Measurements from ENCODE around the gene LYZL4. TPM values are rescaled to one million over a fixed set of nuclear protein-coding genes. Genes with fewer than 3 reads are reported as not detected.

The LYZL4 gene
- total RNA-seq, 6 experiments from 2014 or later = not detected

DNA sequence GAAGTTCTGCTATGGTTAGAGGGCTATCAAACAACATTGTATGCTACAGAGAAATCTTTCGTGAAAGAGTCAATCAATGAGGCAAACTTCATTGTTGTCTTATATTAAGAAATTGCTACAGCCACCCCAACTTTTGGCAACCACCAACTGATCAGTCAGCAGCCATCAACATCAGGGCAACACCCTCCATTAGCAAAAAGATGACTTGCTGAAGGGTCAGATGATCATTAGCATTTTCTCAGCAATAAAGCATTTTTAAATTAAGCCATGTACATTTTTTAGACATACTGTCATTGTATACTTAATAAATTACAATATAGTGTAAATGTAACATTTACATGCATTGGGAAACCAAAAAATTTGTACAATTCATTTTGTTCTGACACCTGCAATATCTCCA is 53.1 kb downstream of the LYZL4 start:
- H3K27ac ChIP-seq = no peak overlapping the region
- no peak for TF ChIP-seq POLR2A (IDR thresholded peaks at IDR 0.05)
- TF ChIP-seq, protein P1, sequence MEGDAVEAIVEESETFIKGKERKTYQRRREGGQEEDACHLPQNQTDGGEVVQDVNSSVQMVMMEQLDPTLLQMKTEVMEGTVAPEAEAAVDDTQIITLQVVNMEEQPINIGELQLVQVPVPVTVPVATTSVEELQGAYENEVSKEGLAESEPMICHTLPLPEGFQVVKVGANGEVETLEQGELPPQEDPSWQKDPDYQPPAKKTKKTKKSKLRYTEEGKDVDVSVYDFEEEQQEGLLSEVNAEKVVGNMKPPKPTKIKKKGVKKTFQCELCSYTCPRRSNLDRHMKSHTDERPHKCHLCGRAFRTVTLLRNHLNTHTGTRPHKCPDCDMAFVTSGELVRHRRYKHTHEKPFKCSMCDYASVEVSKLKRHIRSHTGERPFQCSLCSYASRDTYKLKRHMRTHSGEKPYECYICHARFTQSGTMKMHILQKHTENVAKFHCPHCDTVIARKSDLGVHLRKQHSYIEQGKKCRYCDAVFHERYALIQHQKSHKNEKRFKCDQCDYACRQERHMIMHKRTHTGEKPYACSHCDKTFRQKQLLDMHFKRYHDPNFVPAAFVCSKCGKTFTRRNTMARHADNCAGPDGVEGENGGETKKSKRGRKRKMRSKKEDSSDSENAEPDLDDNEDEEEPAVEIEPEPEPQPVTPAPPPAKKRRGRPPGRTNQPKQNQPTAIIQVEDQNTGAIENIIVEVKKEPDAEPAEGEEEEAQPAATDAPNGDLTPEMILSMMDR (IDR thresholded peaks at IDR 0.05) = no peak
- no peaks in the 10 kb centered on the region for H3K36me3 ChIP-seq
- no peaks in the 10 kb centered on the region for H3K27me3 ChIP-seq
- no peaks in the 10 kb centered on the region for H3K4me1 ChIP-seq
- H3K4me3 ChIP-seq = no peak overlapping the region
- intact Hi-C loops (cut with DNase I) = no loop called here
- 38% methylated on average over 1 of the region's 1 CpG for WGBS (ENCODE audit: insufficient coverage, low coverage, low lambda C conversion rate, missing lambda C conversion rate)
- ATAC-seq = no peak
- DNase-seq = no peak
- no peaks in the 10 kb centered on the region for H3K9me3 ChIP-seq

DNA sequence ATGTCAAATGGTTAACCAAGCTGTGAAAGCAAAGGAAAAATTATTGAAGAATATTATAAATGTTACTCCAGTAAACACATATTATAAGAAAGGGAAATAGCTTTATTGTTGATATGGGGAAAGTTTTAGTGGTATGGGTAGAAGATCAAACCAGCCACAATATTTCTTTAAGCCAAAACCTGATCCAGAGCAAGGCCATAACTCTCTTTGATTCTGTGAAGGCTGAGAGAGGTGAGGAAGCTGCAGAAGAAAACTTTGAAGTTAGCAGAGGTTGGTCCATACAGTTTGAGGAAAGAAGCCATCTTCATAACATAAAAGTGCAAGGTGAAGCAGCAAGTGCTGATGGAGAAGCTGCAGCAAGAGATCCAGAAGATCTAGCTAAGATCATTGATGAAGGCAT is 54.8 kb downstream of the LYZL4 start:
- no peaks in the 10 kb centered on the region for H3K4me1 ChIP-seq
- no peak overlapping the region for H3K4me3 ChIP-seq
- no peaks in the 10 kb centered on the region for H3K9me3 ChIP-seq
- no peaks in the 10 kb centered on the region for H3K27me3 ChIP-seq
- ATAC-seq = no peak
- intact Hi-C loops (cut with DNase I) = no loop called here
- no peak for TF ChIP-seq POLR2A (IDR thresholded peaks at IDR 0.05)
- TF ChIP-seq, protein P1 (IDR thresholded peaks at IDR 0.05) = no peak
- H3K36me3 ChIP-seq = no peaks in the 10 kb centered on the region
- DNase-seq = no peak
- H3K27ac ChIP-seq = no peak overlapping the region

DNA sequence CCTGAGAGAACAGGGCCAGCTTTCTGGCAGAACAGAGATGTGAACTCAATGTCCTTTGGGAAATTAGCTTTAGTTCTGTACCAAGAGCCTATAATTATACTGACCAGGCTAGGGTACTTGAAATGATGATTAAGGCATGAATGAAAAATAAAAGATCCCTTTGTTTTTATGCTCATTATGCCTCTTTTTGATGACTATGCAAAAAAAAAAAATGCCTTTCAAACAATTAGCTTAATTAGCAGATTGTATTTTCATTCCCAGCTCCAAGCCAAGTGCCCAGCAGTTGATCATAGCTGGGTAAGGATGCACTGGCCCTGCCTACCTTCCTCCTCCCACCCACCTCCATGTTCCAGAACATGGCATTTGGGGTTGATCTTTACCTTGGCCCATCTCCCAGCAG is 56.8 kb downstream of the LYZL4 start:
- TF ChIP-seq POLR2A (IDR thresholded peaks at IDR 0.05) = no peak
- TF ChIP-seq, protein P1 (IDR thresholded peaks at IDR 0.05) = no peak
- H3K9me3 ChIP-seq = no peaks in the 10 kb centered on the region
- ATAC-seq (no peak), DNase-seq (no peak)
- no peak overlapping the region for H3K27ac ChIP-seq
- intact Hi-C loops (cut with DNase I) = no loop called here
- no peak overlapping the region for H3K4me3 ChIP-seq
- H3K36me3 ChIP-seq = no peaks in the 10 kb centered on the region
- no peaks in the 10 kb centered on the region for H3K27me3 ChIP-seq
- no peaks in the 10 kb centered on the region for H3K4me1 ChIP-seq

DNA sequence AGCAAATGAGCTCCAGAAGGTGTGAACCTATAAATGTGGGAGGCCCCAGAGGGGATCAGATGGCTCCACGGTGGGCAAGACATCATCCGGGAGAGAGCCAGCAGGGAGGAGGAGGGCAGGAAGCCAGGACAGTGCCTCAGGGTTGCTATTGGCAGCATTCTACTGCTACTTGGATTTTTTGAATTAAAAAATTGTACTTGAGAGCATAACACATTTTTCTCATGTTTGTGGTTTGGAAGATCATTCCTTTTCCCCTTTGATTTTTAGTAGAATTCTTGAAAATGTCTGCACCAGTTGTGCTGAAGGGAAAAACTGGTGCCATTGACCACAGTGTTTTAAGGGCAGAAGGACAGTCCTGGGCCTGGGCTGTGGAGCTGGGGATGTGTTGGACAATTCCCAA is 59.2 kb downstream of the LYZL4 start:
- no peaks in the 10 kb centered on the region for H3K36me3 ChIP-seq
- no peak for TF ChIP-seq POLR2A (IDR thresholded peaks at IDR 0.05)
- TF ChIP-seq, protein P1 (IDR thresholded peaks at IDR 0.05) = no peak
- intact Hi-C loops (cut with DNase I) = no loop called here
- no peak for ATAC-seq
- no peaks in the 10 kb centered on the region for H3K9me3 ChIP-seq
- no peak overlapping the region for H3K4me3 ChIP-seq
- no peaks in the 10 kb centered on the region for H3K27me3 ChIP-seq
- WGBS (ENCODE audit: insufficient coverage, low coverage, low lambda C conversion rate, missing lambda C conversion rate) = no CpG with 5 or more reads among the region's 2 CpGs
- no peak for DNase-seq
- H3K4me1 ChIP-seq = no peaks in the 10 kb centered on the region
- H3K27ac ChIP-seq = no peak overlapping the region

Measured in right lobe of liver (tissue), 6 donors.